Calu3 (cell line): Measurements from ENCODE around the gene HLX. TPM values are rescaled to one million over a fixed set of nuclear protein-coding genes. Genes with fewer than 3 reads are reported as not detected.

Experiments
- BruUV-seq: library from RNA; stranded (reverse); fragments of 400-500 nt; replicated peaks from 2 replicates; lab custom pipeline; 2021; lab: Mats Ljungman, UMichigan
- CTCF ChIA-PET: fragments of 300-600 bp; sonication (Branson Sonifier 250); formaldehyde crosslinking; loops from one replicate; lab custom pipeline; 2022; ENCODE audit warnings: antibody characterized with exemption; lab: Charles Lee
- DNase-seq: peaks from one replicate; pipeline ENCODE4 v3.0.0; 2022
- H3K27ac Mint-ChIP-seq: one replicate; pipeline ENCODE4 v1.8.0; 2022; ENCODE audit warnings: mixed read lengths; ENCODE audit not compliant: unreplicated experiment
- H3K27me3 Mint-ChIP-seq: one replicate; pipeline ENCODE4 v1.8.0; 2022; ENCODE audit warnings: mixed read lengths; ENCODE audit not compliant: unreplicated experiment
- H3K36me3 Mint-ChIP-seq: one replicate; pipeline ENCODE4 v1.8.0; 2022; ENCODE audit warnings: mild to moderate bottlenecking, moderate library complexity, mixed read lengths; ENCODE audit not compliant: insufficient read depth, unreplicated experiment
- H3K4me1 Mint-ChIP-seq: one replicate; pipeline ENCODE4 v1.8.0; 2022; ENCODE audit warnings: mild to moderate bottlenecking, low read depth, mixed read lengths; ENCODE audit not compliant: unreplicated experiment
- H3K4me3 Mint-ChIP-seq: one replicate; pipeline ENCODE4 v1.8.0; 2022; ENCODE audit warnings: mild to moderate bottlenecking, low read depth, moderate library complexity, mixed read lengths; ENCODE audit not compliant: unreplicated experiment
- H3K9me3 Mint-ChIP-seq: one replicate; pipeline ENCODE4 v1.8.0; 2022; ENCODE audit warnings: low read depth, mixed read lengths; ENCODE audit not compliant: unreplicated experiment
- intact Hi-C: fragments of 100-400 bp; cut with micrococcal nuclease; formaldehyde crosslinking; loops from one replicate; pipeline ENCODE4 v1.10.0; 2022; ENCODE audit not compliant: unreplicated experiment
- total RNA-seq: library from RNA; stranded (reverse); gene quantifications from 2 replicates; pipeline ENCODE4 v1.2.3, GENCODE V29; 2022
- TF ChIP-seq, protein P1 (sequence below): fragments of 200-600 bp; IDR thresholded peaks from one replicate; pipeline ENCODE4 v1.8.0; 2022; ENCODE audit warnings: antibody characterized with exemption; ENCODE audit not compliant: unreplicated experiment

Gene HLX
- total RNA-seq, 1 experiment from 2014 or later: 0.09 TPM

DNA sequence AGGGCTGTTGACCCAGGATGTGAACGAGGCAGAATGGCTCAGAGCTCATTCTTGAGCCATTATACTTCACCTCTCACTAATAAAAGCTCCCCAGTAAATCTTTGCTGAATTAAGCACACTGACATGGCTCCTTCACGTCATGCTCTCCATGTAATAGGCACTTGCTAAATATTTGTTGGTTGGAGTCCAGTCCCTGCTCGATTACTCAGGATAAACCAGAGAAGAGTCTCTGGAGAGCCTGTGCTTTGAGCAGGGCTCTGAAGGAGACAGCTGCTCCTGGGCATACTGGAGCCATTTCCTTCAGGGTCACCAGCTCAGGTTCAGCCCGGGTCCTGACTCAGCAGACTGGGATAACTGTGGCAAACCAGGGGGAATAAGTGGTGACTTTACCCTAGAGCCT is 46.9 kb downstream of the HLX start:
- intact Hi-C loops: no loop called here
- TF ChIP-seq, protein P1, sequence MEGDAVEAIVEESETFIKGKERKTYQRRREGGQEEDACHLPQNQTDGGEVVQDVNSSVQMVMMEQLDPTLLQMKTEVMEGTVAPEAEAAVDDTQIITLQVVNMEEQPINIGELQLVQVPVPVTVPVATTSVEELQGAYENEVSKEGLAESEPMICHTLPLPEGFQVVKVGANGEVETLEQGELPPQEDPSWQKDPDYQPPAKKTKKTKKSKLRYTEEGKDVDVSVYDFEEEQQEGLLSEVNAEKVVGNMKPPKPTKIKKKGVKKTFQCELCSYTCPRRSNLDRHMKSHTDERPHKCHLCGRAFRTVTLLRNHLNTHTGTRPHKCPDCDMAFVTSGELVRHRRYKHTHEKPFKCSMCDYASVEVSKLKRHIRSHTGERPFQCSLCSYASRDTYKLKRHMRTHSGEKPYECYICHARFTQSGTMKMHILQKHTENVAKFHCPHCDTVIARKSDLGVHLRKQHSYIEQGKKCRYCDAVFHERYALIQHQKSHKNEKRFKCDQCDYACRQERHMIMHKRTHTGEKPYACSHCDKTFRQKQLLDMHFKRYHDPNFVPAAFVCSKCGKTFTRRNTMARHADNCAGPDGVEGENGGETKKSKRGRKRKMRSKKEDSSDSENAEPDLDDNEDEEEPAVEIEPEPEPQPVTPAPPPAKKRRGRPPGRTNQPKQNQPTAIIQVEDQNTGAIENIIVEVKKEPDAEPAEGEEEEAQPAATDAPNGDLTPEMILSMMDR: no peak
- no peak for DNase-seq
- Mint-ChIP-seq H3K4me1 (no peaks in the 10 kb centered on the region), H3K4me3 (no peak overlapping the region), H3K27ac (no peak overlapping the region), H3K27me3 (peaks cover 59% of the 10 kb centered on the region), H3K36me3 (no peaks in the 10 kb centered on the region), H3K9me3 (no peaks in the 10 kb centered on the region)
- BruUV-seq: no TSS peak
- CTCF ChIA-PET: no interaction called here

DNA sequence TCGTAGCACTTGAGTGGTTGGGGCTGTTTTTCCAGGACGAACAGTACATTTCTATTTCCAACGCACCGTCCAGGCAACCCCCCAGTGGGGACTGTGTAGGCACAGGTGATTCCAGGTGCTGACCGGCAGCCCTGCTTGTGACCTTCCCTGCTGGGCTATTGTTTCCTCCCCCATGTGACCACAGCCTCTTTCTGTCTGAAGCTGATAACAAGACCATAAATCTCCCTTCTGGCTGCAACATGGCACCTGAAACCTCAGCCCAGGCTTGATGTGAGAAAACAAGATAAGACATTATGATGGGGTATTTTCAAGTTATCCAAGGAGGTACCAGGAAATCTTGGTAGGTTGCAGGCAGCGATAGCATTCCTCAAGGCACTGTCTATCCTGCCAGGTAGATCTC is 48.2 kb downstream of the HLX start:
- no peak overlapping the region for H3K27ac Mint-ChIP-seq
- peaks cover 51% of the 10 kb centered on the region for H3K27me3 Mint-ChIP-seq
- H3K4me3 Mint-ChIP-seq: no peak overlapping the region
- BruUV-seq: no TSS peak
- TF ChIP-seq, protein P1: no peak
- no peak for DNase-seq
- no peaks in the 10 kb centered on the region for H3K9me3 Mint-ChIP-seq
- H3K4me1 Mint-ChIP-seq: no peaks in the 10 kb centered on the region
- CTCF ChIA-PET: no interaction called here
- intact Hi-C loops: no loop called here
- no peaks in the 10 kb centered on the region for H3K36me3 Mint-ChIP-seq

DNA sequence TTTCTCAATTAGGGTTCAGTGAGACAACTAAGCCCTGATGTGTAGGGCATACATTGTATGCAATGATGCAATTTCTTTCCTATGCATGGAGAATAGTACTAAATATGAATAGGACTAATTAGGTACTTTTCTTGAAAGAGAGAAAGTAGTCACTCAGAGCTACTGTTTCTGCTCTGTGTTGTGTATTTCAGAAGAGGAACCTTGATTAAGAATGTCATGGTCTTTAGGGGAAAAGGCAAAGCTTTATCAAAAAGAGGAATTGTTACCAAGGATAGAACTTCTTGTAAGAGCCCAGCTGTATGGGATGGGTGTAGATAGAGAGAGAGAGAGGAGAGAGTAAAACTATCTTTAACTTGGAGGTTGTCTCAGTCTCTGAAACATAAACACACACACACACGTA is 49.1 kb downstream of the HLX start:
- no peak overlapping the region for H3K27ac Mint-ChIP-seq
- H3K4me1 Mint-ChIP-seq: no peaks in the 10 kb centered on the region
- peaks cover 51% of the 10 kb centered on the region for H3K27me3 Mint-ChIP-seq
- intact Hi-C loops: no loop called here
- no peak for DNase-seq
- H3K36me3 Mint-ChIP-seq: no peaks in the 10 kb centered on the region
- H3K4me3 Mint-ChIP-seq: no peak overlapping the region
- BruUV-seq: no TSS peak
- no peaks in the 10 kb centered on the region for H3K9me3 Mint-ChIP-seq
- TF ChIP-seq, protein P1: no peak
- CTCF ChIA-PET: no interaction called here

DNA sequence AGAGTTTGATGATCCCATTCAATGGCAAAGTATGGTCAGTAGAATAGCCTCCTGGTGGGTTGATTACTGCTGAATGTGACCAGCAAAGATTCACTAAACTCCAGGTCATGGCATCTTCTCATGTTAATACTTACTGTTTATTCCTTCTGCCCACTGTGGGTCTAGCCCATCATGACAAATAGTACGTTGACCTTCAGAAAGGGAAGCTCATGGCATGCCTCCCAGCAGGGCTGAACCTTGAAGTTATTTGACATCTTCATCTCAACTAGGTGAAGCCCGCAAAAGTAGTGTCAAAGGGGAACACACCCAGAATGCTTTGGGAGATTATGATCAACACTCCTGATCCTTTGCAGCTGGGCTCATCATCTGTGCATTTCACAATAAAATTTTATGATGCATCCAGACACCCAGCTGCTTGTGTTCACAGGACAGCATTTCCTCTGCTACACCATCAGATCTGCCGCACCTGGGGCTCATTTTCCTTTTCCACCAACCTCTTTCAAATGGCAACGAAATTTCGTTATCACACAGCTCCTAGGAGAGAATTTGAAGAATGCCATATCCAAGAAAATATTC is 49.6 kb downstream of the HLX start:
- TF ChIP-seq, protein P1: no peak
- BruUV-seq: no TSS peak
- no peaks in the 10 kb centered on the region for H3K36me3 Mint-ChIP-seq
- no peak overlapping the region for H3K27ac Mint-ChIP-seq
- H3K27me3 Mint-ChIP-seq: peaks cover 51% of the 10 kb centered on the region
- CTCF ChIA-PET: no interaction called here
- H3K4me3 Mint-ChIP-seq: no peak overlapping the region
- intact Hi-C loops: no loop called here
- H3K4me1 Mint-ChIP-seq: no peaks in the 10 kb centered on the region
- DNase-seq: no peak
- no peaks in the 10 kb centered on the region for H3K9me3 Mint-ChIP-seq
